HepG2 (cell line): Measurements from ENCODE around the gene FBXL12. TPM values are rescaled to one million over a fixed set of nuclear protein-coding genes. Genes with fewer than 3 reads are reported as not detected.

Experiments
- CHD2 ChIP-seq: IDR thresholded peaks from 2 replicates; pipeline ENCODE4 v1.6.1; 2011; ENCODE audit warnings: low read depth, low read length, improper control_type of control experiment
- MXI1 ChIP-seq: IDR thresholded peaks from 3 replicates; pipeline ENCODE4 v1.6.1; 2012; ENCODE audit warnings: low read depth, low read length, inconsistent platforms, borderline replicate concordance
- ZNF136 ChIP-seq: sonication (generic); formaldehyde crosslinking; IDR thresholded peaks from 2 replicates; pipeline ENCODE4 v1.8.1; 2022; ENCODE audit warnings: low read depth, mild to moderate bottlenecking, moderate library complexity, missing genetic modification reagents
- ZSCAN25 ChIP-seq: sonication (generic); formaldehyde crosslinking; IDR thresholded peaks from 2 replicates; pipeline ENCODE4 v1.8.0; 2022; ENCODE audit warnings: mild to moderate bottlenecking, missing genetic modification reagents
- polyA plus RNA-seq, 8 experiments: library from polyadenylated mRNA; depleted of rRNA in 3 of 8; stranded (reverse) in 7 of 8; unstranded in 1 of 8; fragments of >200 nt; fragmentation: Illumina TruSeq in 4 of 8; extraction: Trizol in 4 of 8; gene quantifications; 2 replicates each; pipeline versions ENCODE4 v1.2.1 to v1.2.3, GENCODE V29; 2011 to 2016; ENCODE audit warnings: low read depth in 4 of 8, missing spikeins in 1 of 8, mixed read lengths in 1 of 8; ENCODE audit not compliant: insufficient read depth in 1 of 8
- total RNA-seq, 5 experiments: library from RNA; depleted of rRNA; stranded (reverse); fragments of >200 nt; fragmentation: Illumina TruSeq; extraction: Trizol; gene quantifications; 2 replicates each; pipeline ENCODE4 v1.2.3, GENCODE V29; 2016; ENCODE audit warnings: low read depth in 1 of 5
- TF ChIP-seq, protein P1 (sequence below): sonication (generic); formaldehyde crosslinking; IDR thresholded peaks from 2 replicates; pipeline ENCODE4 v1.4.0; 2020; ENCODE audit warnings: missing genetic modification reagents
- TF ChIP-seq, protein P2 (sequence below): IDR thresholded peaks from 2 replicates; pipeline ENCODE4 v1.6.1; 2012; ENCODE audit warnings: low read length, improper control_type of control experiment
- TF ChIP-seq, protein P3 (sequence below): sonication (generic); formaldehyde crosslinking; IDR thresholded peaks from 2 replicates; pipeline ENCODE4 v1.8.1; 2022; ENCODE audit warnings: mild to moderate bottlenecking, missing genetic modification reagents
- TF ChIP-seq, protein P4 (sequence below): sonication (generic); formaldehyde crosslinking; IDR thresholded peaks from one replicate; pipeline ENCODE4 v1.5.1; 2020; ENCODE audit warnings: mild to moderate bottlenecking, missing genetic modification reagents; ENCODE audit errors: not compliant biosample characterization

Gene FBXL12
- total and polyA plus RNA-seq, 2 of the 13 experiments (the other 11 are each of a cell fraction or from before 2014, with no cell fraction given): 20.4 to 23.1 TPM

DNA sequence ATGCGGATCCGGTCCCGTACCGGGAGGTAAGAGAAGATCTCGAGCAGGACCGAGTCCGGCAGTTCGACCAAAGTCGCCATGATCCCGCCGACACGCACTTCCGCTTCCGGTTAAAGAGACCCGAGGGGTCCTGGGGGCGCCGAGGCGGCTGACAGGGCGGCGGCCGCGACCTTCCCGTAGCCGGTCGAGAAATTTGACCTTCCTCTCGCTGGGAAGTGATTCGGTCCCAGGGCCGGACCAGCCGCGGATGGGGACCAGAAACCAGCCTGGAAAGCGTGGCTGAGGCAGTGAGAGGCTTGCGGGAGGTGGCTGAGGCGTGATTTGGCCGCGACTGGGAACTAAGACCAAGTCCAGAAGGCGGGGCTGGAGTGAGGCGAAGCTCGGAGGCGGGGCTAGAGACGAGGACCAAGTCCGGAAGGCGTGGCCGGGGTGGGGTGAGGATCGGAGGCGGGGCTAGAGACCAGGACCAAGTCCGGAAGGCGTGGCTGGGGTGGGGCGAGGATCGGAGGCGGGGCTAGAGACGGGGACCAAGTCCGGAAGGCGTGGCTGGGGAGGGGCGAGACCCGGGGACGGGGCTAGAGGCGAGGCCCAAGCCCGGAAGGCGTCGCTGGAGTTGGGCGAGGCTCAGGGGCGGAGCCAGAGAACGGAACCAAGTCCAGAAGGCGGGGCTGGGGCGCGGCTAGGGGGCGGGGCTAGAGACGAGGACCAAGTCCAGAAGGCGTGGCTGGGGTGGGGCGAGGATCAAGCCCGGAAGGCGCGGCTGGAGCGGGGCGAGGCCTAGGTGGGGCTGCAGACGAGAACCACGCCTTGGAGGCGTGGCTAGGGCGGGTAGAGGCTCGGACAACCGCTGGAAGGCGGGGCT, at the start of gene FBXL12 (continued):
- TF ChIP-seq, protein P1, sequence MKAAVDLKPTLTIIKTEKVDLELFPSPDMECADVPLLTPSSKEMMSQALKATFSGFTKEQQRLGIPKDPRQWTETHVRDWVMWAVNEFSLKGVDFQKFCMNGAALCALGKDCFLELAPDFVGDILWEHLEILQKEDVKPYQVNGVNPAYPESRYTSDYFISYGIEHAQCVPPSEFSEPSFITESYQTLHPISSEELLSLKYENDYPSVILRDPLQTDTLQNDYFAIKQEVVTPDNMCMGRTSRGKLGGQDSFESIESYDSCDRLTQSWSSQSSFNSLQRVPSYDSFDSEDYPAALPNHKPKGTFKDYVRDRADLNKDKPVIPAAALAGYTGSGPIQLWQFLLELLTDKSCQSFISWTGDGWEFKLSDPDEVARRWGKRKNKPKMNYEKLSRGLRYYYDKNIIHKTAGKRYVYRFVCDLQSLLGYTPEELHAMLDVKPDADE (CRISPR knock-in tag): no peak
- TF ChIP-seq, protein P2, sequence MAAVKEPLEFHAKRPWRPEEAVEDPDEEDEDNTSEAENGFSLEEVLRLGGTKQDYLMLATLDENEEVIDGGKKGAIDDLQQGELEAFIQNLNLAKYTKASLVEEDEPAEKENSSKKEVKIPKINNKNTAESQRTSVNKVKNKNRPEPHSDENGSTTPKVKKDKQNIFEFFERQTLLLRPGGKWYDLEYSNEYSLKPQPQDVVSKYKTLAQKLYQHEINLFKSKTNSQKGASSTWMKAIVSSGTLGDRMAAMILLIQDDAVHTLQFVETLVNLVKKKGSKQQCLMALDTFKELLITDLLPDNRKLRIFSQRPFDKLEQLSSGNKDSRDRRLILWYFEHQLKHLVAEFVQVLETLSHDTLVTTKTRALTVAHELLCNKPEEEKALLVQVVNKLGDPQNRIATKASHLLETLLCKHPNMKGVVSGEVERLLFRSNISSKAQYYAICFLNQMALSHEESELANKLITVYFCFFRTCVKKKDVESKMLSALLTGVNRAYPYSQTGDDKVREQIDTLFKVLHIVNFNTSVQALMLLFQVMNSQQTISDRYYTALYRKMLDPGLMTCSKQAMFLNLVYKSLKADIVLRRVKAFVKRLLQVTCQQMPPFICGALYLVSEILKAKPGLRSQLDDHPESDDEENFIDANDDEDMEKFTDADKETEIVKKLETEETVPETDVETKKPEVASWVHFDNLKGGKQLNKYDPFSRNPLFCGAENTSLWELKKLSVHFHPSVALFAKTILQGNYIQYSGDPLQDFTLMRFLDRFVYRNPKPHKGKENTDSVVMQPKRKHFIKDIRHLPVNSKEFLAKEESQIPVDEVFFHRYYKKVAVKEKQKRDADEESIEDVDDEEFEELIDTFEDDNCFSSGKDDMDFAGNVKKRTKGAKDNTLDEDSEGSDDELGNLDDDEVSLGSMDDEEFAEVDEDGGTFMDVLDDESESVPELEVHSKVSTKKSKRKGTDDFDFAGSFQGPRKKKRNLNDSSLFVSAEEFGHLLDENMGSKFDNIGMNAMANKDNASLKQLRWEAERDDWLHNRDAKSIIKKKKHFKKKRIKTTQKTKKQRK: no peak
- TF ChIP-seq MXI1 (peak; percentile 80; the same call in 2 of the 3 replicates), ZSCAN25 (CRISPR knock-in tag) (no peak), ZNF136 (CRISPR knock-in tag) (peak; percentile 60; the same call in 1 of the 2 replicates), CHD2 (0 out of 2 replicates have a peak, but pooled peaks have one; percentile 19)
- TF ChIP-seq, protein P3, sequence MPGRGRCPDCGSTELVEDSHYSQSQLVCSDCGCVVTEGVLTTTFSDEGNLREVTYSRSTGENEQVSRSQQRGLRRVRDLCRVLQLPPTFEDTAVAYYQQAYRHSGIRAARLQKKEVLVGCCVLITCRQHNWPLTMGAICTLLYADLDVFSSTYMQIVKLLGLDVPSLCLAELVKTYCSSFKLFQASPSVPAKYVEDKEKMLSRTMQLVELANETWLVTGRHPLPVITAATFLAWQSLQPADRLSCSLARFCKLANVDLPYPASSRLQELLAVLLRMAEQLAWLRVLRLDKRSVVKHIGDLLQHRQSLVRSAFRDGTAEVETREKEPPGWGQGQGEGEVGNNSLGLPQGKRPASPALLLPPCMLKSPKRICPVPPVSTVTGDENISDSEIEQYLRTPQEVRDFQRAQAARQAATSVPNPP: no peak
- TF ChIP-seq, protein P4, sequence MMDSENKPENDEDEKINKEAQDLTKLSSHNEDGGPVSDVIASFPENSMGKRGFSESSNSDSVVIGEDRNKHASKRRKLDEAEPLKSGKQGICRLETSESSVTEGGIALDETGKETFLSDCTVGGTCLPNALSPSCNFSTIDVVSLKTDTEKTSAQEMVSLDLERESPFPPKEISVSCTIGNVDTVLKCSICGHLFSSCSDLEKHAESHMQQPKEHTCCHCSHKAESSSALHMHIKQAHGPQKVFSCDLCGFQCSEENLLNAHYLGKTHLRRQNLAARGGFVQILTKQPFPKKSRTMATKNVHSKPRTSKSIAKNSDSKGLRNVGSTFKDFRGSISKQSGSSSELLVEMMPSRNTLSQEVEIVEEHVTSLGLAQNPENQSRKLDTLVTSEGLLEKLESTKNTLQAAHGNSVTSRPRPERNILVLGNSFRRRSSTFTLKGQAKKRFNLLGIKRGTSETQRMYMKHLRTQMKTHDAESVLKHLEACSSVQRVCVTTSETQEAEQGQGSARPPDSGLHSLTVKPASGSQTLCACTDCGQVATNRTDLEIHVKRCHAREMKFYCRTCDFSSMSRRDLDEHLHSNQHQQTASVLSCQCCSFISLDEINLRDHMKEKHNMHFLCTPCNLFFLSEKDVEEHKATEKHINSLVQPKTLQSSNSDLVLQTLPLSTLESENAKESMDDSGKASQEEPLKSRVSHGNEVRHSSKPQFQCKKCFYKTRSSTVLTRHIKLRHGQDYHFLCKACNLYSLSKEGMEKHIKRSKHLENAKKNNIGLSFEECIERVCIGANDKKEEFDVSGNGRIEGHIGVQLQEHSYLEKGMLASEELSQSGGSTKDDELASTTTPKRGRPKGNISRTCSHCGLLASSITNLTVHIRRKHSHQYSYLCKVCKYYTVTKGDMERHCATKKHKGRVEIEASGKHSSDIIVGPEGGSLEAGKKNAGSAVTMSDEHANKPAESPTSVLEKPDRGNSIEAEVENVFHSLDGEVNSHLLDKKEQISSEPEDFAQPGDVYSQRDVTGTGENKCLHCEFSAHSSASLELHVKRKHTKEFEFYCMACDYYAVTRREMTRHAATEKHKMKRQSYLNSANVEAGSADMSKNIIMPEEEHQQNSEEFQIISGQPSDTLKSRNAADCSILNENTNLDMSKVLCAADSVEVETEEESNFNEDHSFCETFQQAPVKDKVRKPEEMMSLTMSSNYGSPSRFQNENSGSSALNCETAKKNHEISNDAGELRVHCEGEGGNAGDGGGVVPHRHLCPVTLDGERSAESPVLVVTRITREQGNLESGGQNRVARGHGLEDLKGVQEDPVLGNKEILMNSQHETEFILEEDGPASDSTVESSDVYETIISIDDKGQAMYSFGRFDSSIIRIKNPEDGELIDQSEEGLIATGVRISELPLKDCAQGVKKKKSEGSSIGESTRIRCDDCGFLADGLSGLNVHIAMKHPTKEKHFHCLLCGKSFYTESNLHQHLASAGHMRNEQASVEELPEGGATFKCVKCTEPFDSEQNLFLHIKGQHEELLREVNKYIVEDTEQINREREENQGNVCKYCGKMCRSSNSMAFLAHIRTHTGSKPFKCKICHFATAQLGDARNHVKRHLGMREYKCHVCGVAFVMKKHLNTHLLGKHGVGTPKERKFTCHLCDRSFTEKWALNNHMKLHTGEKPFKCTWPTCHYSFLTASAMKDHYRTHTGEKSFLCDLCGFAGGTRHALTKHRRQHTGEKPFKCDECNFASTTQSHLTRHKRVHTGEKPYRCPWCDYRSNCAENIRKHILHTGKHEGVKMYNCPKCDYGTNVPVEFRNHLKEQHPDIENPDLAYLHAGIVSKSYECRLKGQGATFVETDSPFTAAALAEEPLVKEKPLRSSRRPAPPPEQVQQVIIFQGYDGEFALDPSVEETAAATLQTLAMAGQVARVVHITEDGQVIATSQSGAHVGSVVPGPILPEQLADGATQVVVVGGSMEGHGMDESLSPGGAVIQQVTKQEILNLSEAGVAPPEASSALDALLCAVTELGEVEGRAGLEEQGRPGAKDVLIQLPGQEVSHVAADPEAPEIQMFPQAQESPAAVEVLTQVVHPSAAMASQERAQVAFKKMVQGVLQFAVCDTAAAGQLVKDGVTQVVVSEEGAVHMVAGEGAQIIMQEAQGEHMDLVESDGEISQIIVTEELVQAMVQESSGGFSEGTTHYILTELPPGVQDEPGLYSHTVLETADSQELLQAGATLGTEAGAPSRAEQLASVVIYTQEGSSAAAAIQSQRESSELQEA (CRISPR knock-in tag): peak; percentile 91
